Endothelial cell of umbilical vein (primary cell): ENCODE measurements around the gene P3H2. TPM values are rescaled to one million over a fixed set of nuclear protein-coding genes. Genes with fewer than 3 reads are reported as not detected.

ENCODE experiments used
- BruUV-seq: library from RNA; stranded (reverse); fragments of 400-500 nt; replicated peaks from 2 replicates; lab custom pipeline; 2021; lab: Mats Ljungman, UMichigan
- CTCF ChIA-PET: fragments of 300-600, 350-600 bp; sonication (Branson Sonifier 250); formaldehyde crosslinking; loops from one replicate; lab custom pipeline; 2021; ENCODE audit warnings: antibody characterized with exemption, inconsistent platforms; lab: Charles Lee
- POLR2A ChIA-PET: fragments of 300-600, 350-600 bp; sonication (Branson Sonifier 250); formaldehyde crosslinking; loops from one replicate; lab custom pipeline; 2021; ENCODE audit warnings: antibody characterized with exemption, inconsistent platforms; lab: Charles Lee
- DNase-seq: peaks from one replicate; pipeline ENCODE4 v3.0.0-alpha.2; 2011; ENCODE audit warnings: low read depth, low spot score
- FAIRE-seq: peaks from 2 replicates; lab custom pipeline; 2011; peaks lifted over from hg19 to GRCh38; lab: Jason Lieb, UNC
- H2AFZ ChIP-seq: 2 replicates; pipeline ENCODE4 v1.6.0; 2012; ENCODE audit warnings: low read depth, low read length, control low read depth, inconsistent platforms
- H3K27ac ChIP-seq: 2 replicates; pipeline ENCODE4 v1.5.1; 2011; ENCODE audit warnings: low read depth, mild to moderate bottlenecking, control low read depth, low read length, moderate library complexity; ENCODE audit not compliant: insufficient read depth
- H3K27me3 ChIP-seq, 2 experiments: 2 replicates each; pipeline versions ENCODE4 v1.6.0 to v1.6.1; 2011; ENCODE audit warnings: low read length in 2 of 2, mixed read lengths in 1 of 2; ENCODE audit not compliant: control insufficient read depth in 2 of 2, insufficient read depth in 2 of 2
- H3K36me3 ChIP-seq, 2 experiments: 2 replicates in 1 of 2; 3 replicates in 1 of 2; pipeline ENCODE4 v1.5.1; 2011; ENCODE audit warnings: low read length in 2 of 2, mild to moderate bottlenecking in 1 of 2, moderate library complexity in 1 of 2; ENCODE audit not compliant: control insufficient read depth in 2 of 2, insufficient read depth in 2 of 2; ENCODE audit errors: extremely low read depth in 1 of 2
- H3K4me1 ChIP-seq: 3 replicates; pipeline ENCODE4 v1.5.1; 2011; ENCODE audit warnings: mild to moderate bottlenecking, low read length; ENCODE audit not compliant: control insufficient read depth, insufficient read depth; ENCODE audit errors: extremely low read depth
- H3K4me2 ChIP-seq: 2 replicates; pipeline ENCODE4 v1.6.1; 2011; ENCODE audit warnings: low read length, control low read depth, mixed read lengths; ENCODE audit not compliant: insufficient read depth
- H3K4me3 ChIP-seq, 3 experiments: fragments of 200-600 bp in 1 of 3; sonication (generic), shearing (Covaris generic) in 1 of 3; replicated peaks in 1 of 3; 2 replicates each; pipeline ENCODE4 v1.5.1; 2011 to 2016; ENCODE audit warnings: control low read depth in 3 of 3, low read length in 3 of 3, mild to moderate bottlenecking in 2 of 3, inconsistent platforms in 1 of 3, low read depth in 1 of 3, moderate library complexity in 1 of 3; ENCODE audit not compliant: insufficient read depth in 1 of 3
- H3K79me2 ChIP-seq: 2 replicates; pipeline ENCODE4 v1.6.0; 2012; ENCODE audit warnings: low read length, inconsistent platforms; ENCODE audit not compliant: control insufficient read depth, insufficient read depth
- H3K9ac ChIP-seq: replicated peaks from 2 replicates; pipeline ENCODE3; 2011; ENCODE audit warnings: low read length, control low read depth; ENCODE audit not compliant: insufficient read depth; ENCODE audit errors: extremely low read depth
- H3K9me1 ChIP-seq: replicated peaks from 3 replicates; pipeline ENCODE4 v1.6.0; 2011; ENCODE audit warnings: mild to moderate bottlenecking, low read length; ENCODE audit not compliant: control insufficient read depth, insufficient read depth; ENCODE audit errors: extremely low read depth
- H3K9me3 ChIP-seq: replicated peaks from 2 replicates; pipeline ENCODE4 v1.5.1; 2012; ENCODE audit warnings: low read length, inconsistent platforms; ENCODE audit not compliant: control insufficient read depth, insufficient read depth
- H4K20me1 ChIP-seq: replicated peaks from 2 replicates; pipeline ENCODE3; 2011; ENCODE audit warnings: mild to moderate bottlenecking, low read length; ENCODE audit not compliant: control insufficient read depth, insufficient read depth; ENCODE audit errors: extremely low read depth
- EZH2 ChIP-seq: IDR thresholded peaks from 2 replicates; pipeline ENCODE4 v1.6.1; 2012; ENCODE audit warnings: borderline replicate concordance, low read depth, mild to moderate bottlenecking, moderate library complexity, low read length, inconsistent platforms; ENCODE audit not compliant: severe bottlenecking
- FOS ChIP-seq: IDR thresholded peaks from 2 replicates; pipeline ENCODE4 v1.6.1; 2011; ENCODE audit warnings: mild to moderate bottlenecking, low read length, moderate library complexity, borderline replicate concordance; ENCODE audit not compliant: insufficient read depth
- GATA2 ChIP-seq: IDR thresholded peaks from 2 replicates; pipeline ENCODE4 v1.7.0; 2011; ENCODE audit warnings: low read depth, mild to moderate bottlenecking, moderate library complexity, mixed read lengths, low read length; ENCODE audit not compliant: insufficient read length, insufficient read depth
- JUN ChIP-seq: IDR thresholded peaks from 2 replicates; pipeline ENCODE4 v1.6.1; 2011; ENCODE audit warnings: borderline replicate concordance, low read depth; ENCODE audit not compliant: insufficient read length, insufficient read depth
- MYC ChIP-seq: IDR thresholded peaks from one replicate; pipeline ENCODE4 v1.6.1; 2011; ENCODE audit warnings: mild to moderate bottlenecking, low read depth, low read length
- POLR2A ChIP-seq: IDR thresholded peaks from 2 replicates; pipeline ENCODE4 v1.6.1; 2012; ENCODE audit warnings: low read depth, mild to moderate bottlenecking, control low read depth, low read length
- POLR2AphosphoS5 ChIP-seq: IDR thresholded peaks from 2 replicates; pipeline ENCODE4 v1.6.1; 2012; ENCODE audit warnings: low read depth, mild to moderate bottlenecking, control low read depth, low read length, moderate library complexity; ENCODE audit not compliant: insufficient read depth
- dilution Hi-C: fragments of 300-500 bp; cut with MboI; formaldehyde crosslinking; loops from one replicate; pipeline ENCODE4 v1.15.0; 2019; ENCODE audit warnings: low sequenced_read_pairs; ENCODE audit not compliant: extremely low pct_ligation_motif_present
- intact Hi-C: fragments of 100-400 bp; cut with micrococcal nuclease; formaldehyde crosslinking; loops from one replicate; pipeline ENCODE4 v1.10.0; 2022
- polyA plus RNA-seq, 4 experiments: library from polyadenylated mRNA; depleted of rRNA in 3 of 4; stranded (reverse) in 3 of 4; unstranded in 1 of 4; fragments of >200 nt; gene quantifications; 2 replicates each; pipeline versions ENCODE4 v1.2.1 to v1.2.3, GENCODE V29; 2011 to 2012; ENCODE audit warnings: missing spikeins in 1 of 4
- total RNA-seq: library from RNA; stranded (reverse); gene quantifications from 2 replicates; pipeline ENCODE4 v1.2.3, GENCODE V29; 2021
- TF ChIP-seq, protein P1 (sequence below), 2 donors: IDR thresholded peaks; 1 replicate in 1 of 2; 2 replicates in 1 of 2; pipeline ENCODE4 v1.5.1; 2011; ENCODE audit warnings: low read length in 2 of 2, mild to moderate bottlenecking in 2 of 2, moderate library complexity in 2 of 2, control low read depth in 1 of 2, inconsistent platforms in 1 of 2, low read depth in 1 of 2; ENCODE audit not compliant: insufficient read depth in 1 of 2; ENCODE audit errors: extremely low read depth in 1 of 2
- TF ChIP-seq, protein P2 (sequence below): IDR thresholded peaks from 2 replicates; pipeline ENCODE4 v1.6.1; 2011; ENCODE audit not compliant: insufficient read depth, insufficient read length

Gene P3H2
- total and polyA plus RNA-seq, 2 donors (not counting 3 experiments of a cell fraction or from before 2014, with no cell fraction given), result 6.6 to 6.8 TPM

DNA sequence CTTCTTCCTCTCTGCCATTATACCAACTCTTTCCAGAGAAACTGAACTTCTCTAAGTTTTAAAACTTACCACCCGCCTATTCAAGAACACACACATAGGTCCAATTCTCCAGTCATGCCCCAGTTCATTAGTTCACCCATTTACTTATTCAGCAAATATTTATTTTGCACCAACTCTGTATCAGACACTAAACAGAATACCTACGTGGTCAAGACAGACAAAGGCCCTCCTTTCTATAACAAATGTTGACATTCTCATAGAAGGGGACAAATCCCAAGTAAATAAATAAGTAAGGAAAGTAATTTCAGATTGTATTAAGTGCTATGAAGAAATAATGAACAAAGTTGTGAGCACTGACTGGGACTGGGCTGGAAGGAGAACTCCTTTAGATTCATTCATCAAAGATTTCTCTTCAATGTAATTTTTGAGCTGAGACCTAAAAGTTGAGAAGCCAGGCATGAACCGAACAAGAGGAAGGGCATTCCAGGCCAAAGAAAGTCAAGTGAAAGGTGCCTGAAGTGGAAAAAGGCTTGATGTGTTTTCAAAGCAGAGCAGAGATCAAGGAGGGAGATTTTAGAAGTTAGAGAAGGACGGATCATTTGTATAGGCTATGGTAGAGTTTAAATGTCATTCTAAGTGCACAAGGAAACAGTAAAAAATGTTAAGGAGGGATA lies 120.4 kb downstream of the P3H2 start:
- no peak for FAIRE-seq
- CTCF ChIA-PET, result interaction anchor here (1.3 to 1.4 kb wide), 3 partner anchors 12 to 20 kb away, joined by 3 to 5 read pairs (median 4); no protein-coding TSS in a partner anchor
- DNase-seq, result no peak
- POLR2A ChIA-PET, result no interaction called here
- intact Hi-C loops, result loop anchor here (5.0 kb wide), 2 partner anchors 33 to 313 kb away; no protein-coding TSS in a partner anchor
- no TSS peak for BruUV-seq
- H3K9me3 ChIP-seq, result no peaks in the 10 kb centered on the region
- no peaks in the 10 kb centered on the region for H3K36me3 ChIP-seq
- peak overlapping the region; percentile 22 for H2AFZ ChIP-seq
- H3K4me2 ChIP-seq, result no peak overlapping the region
- no peaks in the 10 kb centered on the region for H3K9me1 ChIP-seq
- H3K9ac ChIP-seq, result no peak overlapping the region
- TF ChIP-seq POLR2AphosphoS5 (no peak), EZH2 (no peak), POLR2A (no peak), FOS (no peak), MYC (no peak), JUN (no peak), GATA2 (no peak)
- TF ChIP-seq, protein P1, sequence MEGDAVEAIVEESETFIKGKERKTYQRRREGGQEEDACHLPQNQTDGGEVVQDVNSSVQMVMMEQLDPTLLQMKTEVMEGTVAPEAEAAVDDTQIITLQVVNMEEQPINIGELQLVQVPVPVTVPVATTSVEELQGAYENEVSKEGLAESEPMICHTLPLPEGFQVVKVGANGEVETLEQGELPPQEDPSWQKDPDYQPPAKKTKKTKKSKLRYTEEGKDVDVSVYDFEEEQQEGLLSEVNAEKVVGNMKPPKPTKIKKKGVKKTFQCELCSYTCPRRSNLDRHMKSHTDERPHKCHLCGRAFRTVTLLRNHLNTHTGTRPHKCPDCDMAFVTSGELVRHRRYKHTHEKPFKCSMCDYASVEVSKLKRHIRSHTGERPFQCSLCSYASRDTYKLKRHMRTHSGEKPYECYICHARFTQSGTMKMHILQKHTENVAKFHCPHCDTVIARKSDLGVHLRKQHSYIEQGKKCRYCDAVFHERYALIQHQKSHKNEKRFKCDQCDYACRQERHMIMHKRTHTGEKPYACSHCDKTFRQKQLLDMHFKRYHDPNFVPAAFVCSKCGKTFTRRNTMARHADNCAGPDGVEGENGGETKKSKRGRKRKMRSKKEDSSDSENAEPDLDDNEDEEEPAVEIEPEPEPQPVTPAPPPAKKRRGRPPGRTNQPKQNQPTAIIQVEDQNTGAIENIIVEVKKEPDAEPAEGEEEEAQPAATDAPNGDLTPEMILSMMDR (IDR thresholded peaks at IDR 0.05; ENCODE audit: extremely low read depth in 1 of 2, insufficient read depth in 1 of 2, low read depth in 1 of 2, low read length in 2 of 2), result no peak
- TF ChIP-seq, protein P2, sequence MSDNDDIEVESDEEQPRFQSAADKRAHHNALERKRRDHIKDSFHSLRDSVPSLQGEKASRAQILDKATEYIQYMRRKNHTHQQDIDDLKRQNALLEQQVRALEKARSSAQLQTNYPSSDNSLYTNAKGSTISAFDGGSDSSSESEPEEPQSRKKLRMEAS, result no peak
- no peak overlapping the region for H3K27ac ChIP-seq
- dilution Hi-C loops, result no loop called here
- no peaks in the 10 kb centered on the region for H4K20me1 ChIP-seq
- no peak overlapping the region for H3K4me3 ChIP-seq
- peaks cover 20% of the 10 kb centered on the region for H3K4me1 ChIP-seq
- H3K27me3 ChIP-seq, result no peaks in the 10 kb centered on the region
- H3K79me2 ChIP-seq, result no peaks in the 10 kb centered on the region
